Right lobe of liver (tissue), 4 donors: Measurements from ENCODE around the gene SCNN1B.

ENCODE experiments used
- POLR2A ChIP-seq: fragments of 450-650 bp; IDR thresholded peaks from one replicate; pipeline ENCODE4 v1.6.1; 2017; ENCODE audit warnings: antibody characterized with exemption, mild to moderate bottlenecking
- TF ChIP-seq, protein P1 (sequence below), 4 donors: fragments of 200-600 bp in 3 of 4; fragments of 450-650 bp in 1 of 4; IDR thresholded peaks; one replicate each; pipeline versions ENCODE4 v1.5.1 to v1.8.0; 2016 to 2022; ENCODE audit warnings: antibody characterized with exemption in 4 of 4, mild to moderate bottlenecking in 2 of 4
- donor health status: DM: no; HTN: no; CAD: no.
- donor health status: DM: no; HTN: no; CAD: no.
- donor health status: DM: no; HTN: yes; CAD: no.

DNA sequence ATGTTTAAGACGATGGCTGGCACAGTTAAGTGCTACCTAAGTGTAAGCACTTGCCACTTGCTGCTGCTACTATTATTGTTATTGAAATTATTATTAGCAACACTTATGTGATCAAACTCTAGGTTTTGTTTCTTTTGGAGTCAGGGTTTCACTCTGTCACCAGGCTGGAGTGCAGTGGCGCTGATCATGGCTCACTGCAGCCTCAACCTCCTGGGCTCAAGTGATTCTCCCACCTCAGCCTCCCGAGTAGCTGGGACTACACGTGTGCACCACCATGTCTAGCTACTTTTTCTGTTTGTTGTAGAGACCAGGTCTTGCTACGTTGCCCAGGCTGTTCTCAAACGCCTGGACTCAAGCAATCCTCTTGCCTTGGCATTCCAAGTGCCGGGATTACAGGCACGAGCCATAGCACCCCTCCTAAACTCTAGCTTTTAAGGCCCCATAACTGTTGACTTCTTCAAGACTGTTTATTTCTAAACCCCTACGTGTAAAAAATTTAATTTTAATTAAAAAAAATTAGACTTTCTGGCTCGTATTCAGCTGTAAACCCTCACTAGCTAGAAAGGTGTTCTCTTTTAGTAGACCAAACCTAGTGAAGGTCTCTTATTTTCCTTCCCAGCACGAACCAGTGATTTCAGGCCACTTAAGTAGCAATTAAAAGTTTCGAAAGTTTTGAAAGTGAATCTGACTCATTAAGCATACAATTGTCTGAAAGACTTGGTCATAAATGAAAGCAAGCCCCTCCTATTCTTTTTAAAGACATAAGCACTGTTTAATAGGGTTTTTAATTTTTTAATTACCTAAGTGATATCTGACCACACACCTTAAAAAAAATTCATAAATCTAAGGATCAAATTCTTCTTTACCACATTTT is 11.7 kb upstream of the SCNN1B start:
- TF ChIP-seq, protein P1, sequence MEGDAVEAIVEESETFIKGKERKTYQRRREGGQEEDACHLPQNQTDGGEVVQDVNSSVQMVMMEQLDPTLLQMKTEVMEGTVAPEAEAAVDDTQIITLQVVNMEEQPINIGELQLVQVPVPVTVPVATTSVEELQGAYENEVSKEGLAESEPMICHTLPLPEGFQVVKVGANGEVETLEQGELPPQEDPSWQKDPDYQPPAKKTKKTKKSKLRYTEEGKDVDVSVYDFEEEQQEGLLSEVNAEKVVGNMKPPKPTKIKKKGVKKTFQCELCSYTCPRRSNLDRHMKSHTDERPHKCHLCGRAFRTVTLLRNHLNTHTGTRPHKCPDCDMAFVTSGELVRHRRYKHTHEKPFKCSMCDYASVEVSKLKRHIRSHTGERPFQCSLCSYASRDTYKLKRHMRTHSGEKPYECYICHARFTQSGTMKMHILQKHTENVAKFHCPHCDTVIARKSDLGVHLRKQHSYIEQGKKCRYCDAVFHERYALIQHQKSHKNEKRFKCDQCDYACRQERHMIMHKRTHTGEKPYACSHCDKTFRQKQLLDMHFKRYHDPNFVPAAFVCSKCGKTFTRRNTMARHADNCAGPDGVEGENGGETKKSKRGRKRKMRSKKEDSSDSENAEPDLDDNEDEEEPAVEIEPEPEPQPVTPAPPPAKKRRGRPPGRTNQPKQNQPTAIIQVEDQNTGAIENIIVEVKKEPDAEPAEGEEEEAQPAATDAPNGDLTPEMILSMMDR (IDR thresholded peaks at IDR 0.05), result no peak
- TF ChIP-seq POLR2A, result no peak
